HepG2 (cell line): ENCODE results near the gene NAB1. TPM values are rescaled to one million over a fixed set of nuclear protein-coding genes. Genes with fewer than 3 reads are reported as not detected.

Experiments used
- ATAC-seq: fragments of 200-7000 bp; cut with Tn5 transposase; 3 replicates; pipeline ENCODE4 v1.9.1; 2020; ENCODE audit warnings: mild to moderate bottlenecking, moderate library complexity
- BruUV-seq: library from RNA; stranded (reverse); fragments of 400-500 nt; replicated peaks from 2 replicates; lab custom pipeline; 2021; lab: Mats Ljungman, UMichigan
- CTCF ChIA-PET: fragments of 300-600 bp; formaldehyde crosslinking; extraction: SDS; loops from one replicate; lab custom pipeline; 2021; ENCODE audit warnings: low total read pairs, inconsistent platforms, low intra/inter-chr PET ratio; lab: Yijun Ruan, JAX
- POLR2A ChIA-PET: fragments of 350-600 bp; sonication (Branson Sonifier 250); formaldehyde crosslinking; loops from one replicate; lab custom pipeline; 2020; ENCODE audit warnings: antibody characterized with exemption, inconsistent platforms; lab: Yijun Ruan, JAX
- DNase-seq: peaks from one replicate; pipeline ENCODE4 v3.0.0-alpha.2; 2015; ENCODE audit warnings: low spot score
- FAIRE-seq: peaks from 3 replicates; lab custom pipeline; 2011; peaks lifted over from hg19 to GRCh38; lab: Jason Lieb, UNC
- H2AFZ ChIP-seq: one replicate; pipeline ENCODE4 v1.6.1; 2011; ENCODE audit warnings: low read length, inconsistent platforms
- H3K27ac ChIP-seq: fragments of 300-600 bp; 3 replicates; pipeline ENCODE4 v1.8.0; 2011; ENCODE audit warnings: mixed run types, mild to moderate bottlenecking, mixed read lengths, low read length, inconsistent platforms; ENCODE audit not compliant: insufficient read depth; ENCODE audit errors: extremely low read length
- H3K27me3 ChIP-seq, 2 experiments: fragments of 200-600 bp in 1 of 2; 2 replicates in 1 of 2; 3 replicates in 1 of 2; pipeline versions ENCODE4 v1.6.0 to v1.8.0; 2011; ENCODE audit warnings: low read length in 2 of 2, mild to moderate bottlenecking in 2 of 2, moderate library complexity in 2 of 2, inconsistent platforms in 1 of 2; ENCODE audit not compliant: insufficient read depth in 2 of 2, control insufficient read depth in 1 of 2
- H3K36me3 ChIP-seq, 2 experiments: fragments of 200-600 bp in 1 of 2; replicated peaks in 1 of 2; 2 replicates in 1 of 2; 3 replicates in 1 of 2; pipeline versions ENCODE4 v1.5.1 to v1.8.0; 2011; ENCODE audit warnings: low read length in 2 of 2, inconsistent platforms in 1 of 2; ENCODE audit not compliant: insufficient read depth in 2 of 2, control insufficient read depth in 1 of 2
- H3K4me1 ChIP-seq: 2 replicates; pipeline ENCODE4 v1.5.1; 2012; ENCODE audit warnings: low read length, inconsistent platforms; ENCODE audit not compliant: insufficient read depth
- H3K4me2 ChIP-seq: 2 replicates; pipeline ENCODE4 v1.6.0; 2011; ENCODE audit warnings: low read depth, low read length, inconsistent platforms
- H3K4me3 ChIP-seq, 3 experiments: fragments of 200-600 bp in 1 of 3; sonication (generic), shearing (Covaris generic) in 1 of 3; replicated peaks in 1 of 3; 2 replicates each; pipeline ENCODE4 v1.5.1; 2011 to 2016; ENCODE audit warnings: low read length in 3 of 3, inconsistent platforms in 2 of 3, low read depth in 2 of 3, mild to moderate bottlenecking in 2 of 3, control low read depth in 1 of 3, mixed read lengths in 1 of 3; ENCODE audit not compliant: insufficient read depth in 1 of 3
- H3K79me2 ChIP-seq: one replicate; pipeline ENCODE4 v1.6.1; 2011; ENCODE audit warnings: low read length, inconsistent platforms; ENCODE audit not compliant: insufficient read depth
- H3K9ac ChIP-seq: 2 replicates; pipeline ENCODE4 v1.6.0; 2011; ENCODE audit warnings: mild to moderate bottlenecking, low read depth, low read length, inconsistent platforms; ENCODE audit not compliant: insufficient read depth
- H3K9me3 ChIP-seq: 2 replicates; pipeline ENCODE4 v1.5.1; 2012; ENCODE audit warnings: mild to moderate bottlenecking, low read length
- H4K20me1 ChIP-seq: 2 replicates; pipeline ENCODE4 v1.6.0; 2011; ENCODE audit warnings: inconsistent platforms, mild to moderate bottlenecking, low read length, moderate library complexity; ENCODE audit not compliant: insufficient read depth
- BHLHE40 ChIP-seq: IDR thresholded peaks from 2 replicates; pipeline ENCODE4 v1.6.1; 2011; ENCODE audit warnings: low read length, improper control_type of control experiment
- CEBPB ChIP-seq: IDR thresholded peaks from 2 replicates; pipeline ENCODE4 v1.6.1; 2011; ENCODE audit warnings: low read depth, low read length, improper control_type of control experiment, borderline replicate concordance
- MTF1 ChIP-seq: sonication (generic); formaldehyde crosslinking; IDR thresholded peaks from 2 replicates; pipeline ENCODE4 v1.5.0; 2020; ENCODE audit warnings: missing genetic modification reagents
- ZBTB39 ChIP-seq: sonication (generic); formaldehyde crosslinking; IDR thresholded peaks from 2 replicates; pipeline ENCODE4 v1.5.0; 2020; ENCODE audit warnings: missing genetic modification reagents
- WGBS: methylation state at CpG from one replicate; pipeline ENCODE4 v1.1.6; 2017; ENCODE audit warnings: low lambda C conversion rate; 5-methylcytosine and 5-hydroxymethylcytosine counted together
- in situ Hi-C: cut with HindIII; loops from 2 replicates; pipeline ENCODE4 v1.10.0; 2017; ENCODE audit warnings: low pct_unique_long_range_greater_than_20kb; ENCODE audit not compliant: extremely low pct_ligation_motif_present
- intact Hi-C: fragments of 100-400 bp; cut with micrococcal nuclease; formaldehyde crosslinking; loops from one replicate; pipeline ENCODE4 v1.10.0; 2022; ENCODE audit not compliant: unreplicated experiment
- polyA plus RNA-seq, 8 experiments: library from polyadenylated mRNA; depleted of rRNA in 3 of 8; stranded (reverse) in 7 of 8; unstranded in 1 of 8; fragments of >200 nt; fragmentation: Illumina TruSeq in 4 of 8; extraction: Trizol in 4 of 8; gene quantifications; 2 replicates each; pipeline versions ENCODE4 v1.2.1 to v1.2.3, GENCODE V29; 2011 to 2016; ENCODE audit warnings: low read depth in 4 of 8, missing spikeins in 1 of 8, mixed read lengths in 1 of 8; ENCODE audit not compliant: insufficient read depth in 1 of 8
- total RNA-seq, 5 experiments: library from RNA; depleted of rRNA; stranded (reverse); fragments of >200 nt; fragmentation: Illumina TruSeq; extraction: Trizol; gene quantifications; 2 replicates each; pipeline ENCODE4 v1.2.3, GENCODE V29; 2016; ENCODE audit warnings: low read depth in 1 of 5

Gene NAB1
- total and polyA plus RNA-seq, 2 of the 13 experiments (the other 11 are each of a cell fraction or from before 2014, with no cell fraction given): 24.5 to 46.0 TPM

- H3K4me1 ChIP-seq: no peaks in the 10 kb centered on the region
- no peak for TF ChIP-seq MTF1 (CRISPR knock-in tag)
- peak; percentile 35; the same call in 1 of the 2 replicates for TF ChIP-seq BHLHE40
- in situ Hi-C loops: no loop called here
- no peak overlapping the region for H2AFZ ChIP-seq
- H3K9ac ChIP-seq: no peak overlapping the region
- DNase-seq: no peak
- H3K79me2 ChIP-seq: no peaks in the 10 kb centered on the region
- H3K4me2 ChIP-seq: no peak overlapping the region
- intact Hi-C loops: loop anchor here (10.0 kb wide), 1 partner anchor 384 kb away; no protein-coding TSS in a partner anchor
- no peaks in the 10 kb centered on the region for H3K9me3 ChIP-seq
- ATAC-seq: peak; percentile 60
- no peak overlapping the region for H3K4me3 ChIP-seq
- ChIA-PET POLR2A (no interaction called here), CTCF (no interaction called here)
- WGBS: 15% methylated on average over 5 of the region's 5 CpGs
- H4K20me1 ChIP-seq: no peaks in the 10 kb centered on the region
- no peaks in the 10 kb centered on the region for H3K36me3 ChIP-seq
- H3K27ac ChIP-seq: no peak overlapping the region
- BruUV-seq: no TSS peak
- peaks cover 0 to 10% of the 10 kb centered on the region in 2 experiments; a peak in 1 of 5 replicates for H3K27me3 ChIP-seq
- FAIRE-seq: no peak
Observed at GRCh38 chr2:190600293-190601103, 48.4 kb upstream of the NAB1 start.

- CTCF ChIA-PET: no interaction called here
- FAIRE-seq: no peak
- WGBS: 31% methylated on average over 5 of the region's 5 CpGs
Observed at GRCh38 chr2:190603374-190603773, 45.5 kb upstream of the NAB1 start.

More at GRCh38 chr2:190603374-190603773, 45.5 kb upstream of the NAB1 start:
- Histone ChIP-seq H3K4me1 (no peaks in the 10 kb centered on the region), H3K36me3 (no peaks in the 10 kb centered on the region), H3K9me3 (no peaks in the 10 kb centered on the region), H3K79me2 (no peaks in the 10 kb centered on the region), H3K27ac (no peak overlapping the region), H3K4me2 (no peak overlapping the region), H3K4me3 (no peak overlapping the region), H3K9ac (no peak overlapping the region), H2AFZ (no peak overlapping the region), H4K20me1 (no peaks in the 10 kb centered on the region), H3K27me3 (peaks cover 0 to 10% of the 10 kb centered on the region in 2 experiments; a peak in 1 of 5 replicates)
- intact Hi-C loops (loop anchor here (10.0 kb wide), 1 partner anchor 381 kb away; no protein-coding TSS in a partner anchor), in situ Hi-C loops (no loop called here)
- DNase-seq (no peak), ATAC-seq (no peak)
- peak; percentile 76 for TF ChIP-seq CEBPB
- TF ChIP-seq ZBTB39 (CRISPR knock-in tag): no peak
- no TSS peak for BruUV-seq
- POLR2A ChIA-PET: no interaction called here
